ENCODE measurements around the gene GPR161.

Gene GPR161

DNA sequence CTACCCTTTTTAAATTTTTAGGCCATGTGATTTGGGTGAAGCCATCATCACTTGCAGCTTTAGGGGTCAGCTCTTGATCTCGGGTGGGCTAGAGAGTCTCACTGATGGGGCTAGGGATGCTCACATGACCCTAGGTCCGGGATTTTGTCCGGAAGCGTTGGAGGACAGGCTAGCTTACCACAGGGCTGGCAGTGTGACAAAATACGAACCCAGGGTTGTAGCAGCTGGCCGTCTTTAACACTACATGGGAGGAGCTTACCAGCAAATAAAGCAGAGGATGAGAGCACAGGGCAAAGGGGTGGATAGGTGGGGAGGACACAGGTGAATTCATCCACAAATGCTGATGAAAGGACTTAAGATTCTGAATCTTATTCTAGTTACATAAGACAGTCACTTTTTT, 21.9 kb downstream of the GPR161 start:
- DNase-seq (ENCODE audit: low read depth, low spot score) = no peak
- Histone ChIP-seq H3K9me3 (ENCODE audit: low read depth, low read length) (no peaks in the 10 kb centered on the region), H3K4me3 (no peak overlapping the region), H3K36me3 (ENCODE audit: insufficient read depth, low read length) (no peaks in the 10 kb centered on the region), H3K27ac (no peak overlapping the region), H3K9ac (ENCODE audit: insufficient read length) (no peak overlapping the region)
- TF ChIP-seq POLR2AphosphoS5 (IDR thresholded peaks at IDR 0.05; ENCODE audit: borderline replicate concordance, low read depth, low read length) (no peak), FOXP2 (optimal IDR thresholded peaks at IDR 0.05; ENCODE audit: control extremely low read depth, extremely low read length, insufficient read depth) (no peak), EZH2 (IDR thresholded peaks at IDR 0.05) (no peak)

DNA sequence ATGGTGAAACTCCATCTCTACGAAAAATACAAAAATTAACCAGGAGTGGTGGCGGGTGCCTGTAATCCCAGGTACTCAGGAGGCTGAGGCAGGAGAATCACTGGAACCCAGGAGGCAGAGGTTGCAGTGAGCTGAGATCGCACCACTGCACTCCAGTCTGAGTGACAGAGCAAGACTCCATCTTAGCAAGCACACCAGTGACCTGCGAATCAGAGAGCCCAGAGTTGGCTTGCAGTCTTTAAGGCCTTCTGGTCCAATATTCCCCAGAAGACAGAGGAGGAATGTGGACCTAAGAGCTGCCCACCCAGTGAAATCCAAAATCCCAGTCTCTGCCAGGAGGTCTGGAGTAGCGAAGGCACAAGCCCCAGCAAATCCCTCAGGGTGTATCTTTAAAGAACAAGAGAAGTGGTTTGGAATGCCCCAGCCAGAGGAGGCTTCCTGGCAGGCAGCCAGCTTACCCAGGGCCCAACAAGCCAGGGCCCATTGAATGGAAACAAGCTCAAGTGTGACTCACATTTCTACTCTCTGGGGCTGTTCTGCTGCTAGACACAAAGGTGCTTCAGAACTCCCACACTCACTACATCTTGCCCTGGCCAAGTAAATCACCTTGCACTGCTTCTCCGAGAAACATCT, 23.9 kb downstream of the GPR161 start:
- Histone ChIP-seq H3K4me3 (no peak overlapping the region), H3K9ac (ENCODE audit: insufficient read length) (no peak overlapping the region), H3K36me3 (ENCODE audit: insufficient read depth, low read length) (no peaks in the 10 kb centered on the region), H3K27ac (no peak overlapping the region), H3K9me3 (ENCODE audit: low read depth, low read length) (no peaks in the 10 kb centered on the region)
- peak; percentile 44 for DNase-seq (ENCODE audit: low read depth, low spot score)
- TF ChIP-seq POLR2AphosphoS5 (IDR thresholded peaks at IDR 0.05; ENCODE audit: borderline replicate concordance, low read depth, low read length) (no peak), EZH2 (IDR thresholded peaks at IDR 0.05) (no peak), FOXP2 (optimal IDR thresholded peaks at IDR 0.05; ENCODE audit: control extremely low read depth, extremely low read length, insufficient read depth) (no peak)

- Histone ChIP-seq H3K9ac (ENCODE audit: insufficient read length) (no peak overlapping the region), H3K27ac (no peak overlapping the region), H3K36me3 (ENCODE audit: insufficient read depth, low read length) (no peaks in the 10 kb centered on the region), H3K4me3 (no peak overlapping the region), H3K9me3 (ENCODE audit: low read depth, low read length) (no peaks in the 10 kb centered on the region)
- no peak for DNase-seq (ENCODE audit: low read depth, low spot score)
- TF ChIP-seq FOXP2 (optimal IDR thresholded peaks at IDR 0.05; ENCODE audit: control extremely low read depth, extremely low read length, insufficient read depth) = no peak
- no peak for TF ChIP-seq EZH2 (IDR thresholded peaks at IDR 0.05)
- TF ChIP-seq POLR2AphosphoS5 (IDR thresholded peaks at IDR 0.05; ENCODE audit: borderline replicate concordance, low read depth, low read length) = no peak
Observed at GRCh38 chr1:168110896-168111545, 25.7 kb downstream of the GPR161 start.

- no peaks in the 10 kb centered on the region for H3K9me3 ChIP-seq (ENCODE audit: low read depth, low read length)
- no peak overlapping the region for H3K9ac ChIP-seq (ENCODE audit: insufficient read length)
- no peak overlapping the region for H3K27ac ChIP-seq
- no peaks in the 10 kb centered on the region for H3K36me3 ChIP-seq (ENCODE audit: insufficient read depth, low read length)
- TF ChIP-seq EZH2 (IDR thresholded peaks at IDR 0.05) (no peak), POLR2AphosphoS5 (IDR thresholded peaks at IDR 0.05; ENCODE audit: borderline replicate concordance, low read depth, low read length) (no peak)
- DNase-seq (ENCODE audit: low read depth, low spot score) = no peak
- H3K4me3 ChIP-seq = no peak overlapping the region
Observed at GRCh38 chr1:168106274-168106673, 30.5 kb downstream of the GPR161 start.

DNA sequence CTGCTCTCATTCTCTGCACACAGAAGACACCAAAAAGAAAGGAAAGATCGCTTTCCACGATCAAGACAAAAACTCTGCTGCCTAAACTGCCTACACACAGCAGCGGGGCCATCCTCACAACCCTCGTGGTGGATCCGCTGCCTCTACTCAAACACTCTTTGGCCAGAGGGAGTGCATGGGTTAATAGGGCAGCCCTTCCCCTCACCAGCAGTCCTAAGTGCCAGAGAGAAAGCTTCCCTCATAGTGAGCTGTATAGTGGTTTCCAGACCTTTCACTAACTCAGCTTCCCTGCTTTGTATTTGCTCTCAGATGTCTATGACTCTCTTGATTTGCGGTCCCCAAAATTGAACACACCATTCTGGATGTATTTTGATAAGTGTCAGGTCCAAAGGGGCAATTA, 30.9 kb downstream of the GPR161 start:
- H3K9ac ChIP-seq (ENCODE audit: insufficient read length) = no peak overlapping the region
- no peak overlapping the region for H3K4me3 ChIP-seq
- TF ChIP-seq EZH2 (IDR thresholded peaks at IDR 0.05) (no peak), FOXP2 (optimal IDR thresholded peaks at IDR 0.05; ENCODE audit: control extremely low read depth, extremely low read length, insufficient read depth) (no peak), POLR2AphosphoS5 (IDR thresholded peaks at IDR 0.05; ENCODE audit: borderline replicate concordance, low read depth, low read length) (no peak)
- no peak overlapping the region for H3K27ac ChIP-seq
- no peaks in the 10 kb centered on the region for H3K9me3 ChIP-seq (ENCODE audit: low read depth, low read length)
- no peaks in the 10 kb centered on the region for H3K36me3 ChIP-seq (ENCODE audit: insufficient read depth, low read length)
- DNase-seq (ENCODE audit: low read depth, low spot score) = no peak

- TF ChIP-seq FOXP2 (optimal IDR thresholded peaks at IDR 0.05; ENCODE audit: control extremely low read depth, extremely low read length, insufficient read depth) = no peak
- no peak for TF ChIP-seq POLR2AphosphoS5 (IDR thresholded peaks at IDR 0.05; ENCODE audit: borderline replicate concordance, low read depth, low read length)
- no peak for TF ChIP-seq EZH2 (IDR thresholded peaks at IDR 0.05)
- no peaks in the 10 kb centered on the region for H3K36me3 ChIP-seq (ENCODE audit: insufficient read depth, low read length)
- DNase-seq (ENCODE audit: low read depth, low spot score) = no peak
- no peak overlapping the region for H3K9ac ChIP-seq (ENCODE audit: insufficient read length)
- no peak overlapping the region for H3K4me3 ChIP-seq
- no peaks in the 10 kb centered on the region for H3K9me3 ChIP-seq (ENCODE audit: low read depth, low read length)
- no peak overlapping the region for H3K27ac ChIP-seq
Observed at GRCh38 chr1:168104535-168104934, 32.2 kb downstream of the GPR161 start.

- Histone ChIP-seq H3K4me3 (no peak overlapping the region), H3K27ac (no peak overlapping the region), H3K36me3 (ENCODE audit: insufficient read depth, low read length) (no peaks in the 10 kb centered on the region), H3K9ac (ENCODE audit: insufficient read length) (no peak overlapping the region), H3K9me3 (ENCODE audit: low read depth, low read length) (no peaks in the 10 kb centered on the region)
- no peak for DNase-seq (ENCODE audit: low read depth, low spot score)
- TF ChIP-seq FOXP2 (optimal IDR thresholded peaks at IDR 0.05; ENCODE audit: control extremely low read depth, extremely low read length, insufficient read depth) (no peak), POLR2AphosphoS5 (IDR thresholded peaks at IDR 0.05; ENCODE audit: borderline replicate concordance, low read depth, low read length) (no peak)
Observed at GRCh38 chr1:168102487-168102886, 34.2 kb downstream of the GPR161 start.

DNA sequence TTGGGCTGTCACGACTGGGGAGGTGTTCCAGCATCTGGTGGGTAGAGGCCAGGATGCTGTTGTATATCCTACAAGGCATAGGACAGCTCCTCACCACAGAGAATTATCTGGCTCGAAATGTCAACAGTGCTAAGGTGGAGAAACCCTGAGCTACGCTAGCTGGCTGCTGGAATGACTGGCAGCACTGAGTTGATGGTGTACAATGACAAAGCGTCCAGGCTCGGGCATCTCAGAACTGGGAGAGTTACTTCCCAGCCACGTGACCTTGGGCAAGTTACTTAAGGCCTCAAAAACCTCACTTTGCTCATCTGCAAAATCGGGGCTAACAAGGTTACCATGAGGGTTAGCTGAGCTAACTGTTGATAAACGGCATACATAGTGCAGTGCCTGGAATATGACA, 35.4 kb downstream of the GPR161 start:
- H3K36me3 ChIP-seq (ENCODE audit: insufficient read depth, low read length) = no peaks in the 10 kb centered on the region
- TF ChIP-seq EZH2 (IDR thresholded peaks at IDR 0.05) (no peak), POLR2AphosphoS5 (IDR thresholded peaks at IDR 0.05; ENCODE audit: borderline replicate concordance, low read depth, low read length) (no peak), FOXP2 (optimal IDR thresholded peaks at IDR 0.05; ENCODE audit: control extremely low read depth, extremely low read length, insufficient read depth) (no peak)
- DNase-seq (ENCODE audit: low read depth, low spot score) = no peak
- no peak overlapping the region for H3K9ac ChIP-seq (ENCODE audit: insufficient read length)
- no peak overlapping the region for H3K4me3 ChIP-seq
- no peak overlapping the region for H3K27ac ChIP-seq
- no peaks in the 10 kb centered on the region for H3K9me3 ChIP-seq (ENCODE audit: low read depth, low read length)

Data from SK-N-MC (cell line).